ENCODE measurements around the gene DDAH2.

- TF ChIP-seq EP300 (IDR thresholded peaks at IDR 0.05; ENCODE audit: borderline replicate concordance) (no peak), CEBPB (IDR thresholded peaks at IDR 0.05) (no peak), TAF1 (IDR thresholded peaks at IDR 0.05; ENCODE audit: low read depth) (no peak), REST (IDR thresholded peaks at IDR 0.05; ENCODE audit: low read depth) (no peak), EGR1 (IDR thresholded peaks at IDR 0.05) (no peak), CREB1 (IDR thresholded peaks at IDR 0.05; ENCODE audit: low read depth) (no peak), YY1 (IDR thresholded peaks at IDR 0.05; ENCODE audit: low read depth) (no peak), TEAD4 (IDR thresholded peaks at IDR 0.05) (no peak), MAX (IDR thresholded peaks at IDR 0.05) (no peak), ZBTB7A (IDR thresholded peaks at IDR 0.05; ENCODE audit: low read depth) (no peak), FOXM1 (IDR thresholded peaks at IDR 0.05; ENCODE audit: borderline replicate concordance, low read depth) (no peak)
Measured at GRCh38 chr6:31771992-31772358, 42.9 kb upstream of the DDAH2 start.

All from Ishikawa (cell line).